Effector CD4-positive, alpha-beta T cell (primary cell): ENCODE results near the gene CDK14.

ENCODE experiments used
- DNase-seq: peaks from one replicate; pipeline ENCODE4 v3.0.0-alpha.2; 2020

The CDK14 gene

GRCh38 chr7:91240376-91240941, 644.3 kb downstream of the CDK14 start:
- no peak for DNase-seq

DNA sequence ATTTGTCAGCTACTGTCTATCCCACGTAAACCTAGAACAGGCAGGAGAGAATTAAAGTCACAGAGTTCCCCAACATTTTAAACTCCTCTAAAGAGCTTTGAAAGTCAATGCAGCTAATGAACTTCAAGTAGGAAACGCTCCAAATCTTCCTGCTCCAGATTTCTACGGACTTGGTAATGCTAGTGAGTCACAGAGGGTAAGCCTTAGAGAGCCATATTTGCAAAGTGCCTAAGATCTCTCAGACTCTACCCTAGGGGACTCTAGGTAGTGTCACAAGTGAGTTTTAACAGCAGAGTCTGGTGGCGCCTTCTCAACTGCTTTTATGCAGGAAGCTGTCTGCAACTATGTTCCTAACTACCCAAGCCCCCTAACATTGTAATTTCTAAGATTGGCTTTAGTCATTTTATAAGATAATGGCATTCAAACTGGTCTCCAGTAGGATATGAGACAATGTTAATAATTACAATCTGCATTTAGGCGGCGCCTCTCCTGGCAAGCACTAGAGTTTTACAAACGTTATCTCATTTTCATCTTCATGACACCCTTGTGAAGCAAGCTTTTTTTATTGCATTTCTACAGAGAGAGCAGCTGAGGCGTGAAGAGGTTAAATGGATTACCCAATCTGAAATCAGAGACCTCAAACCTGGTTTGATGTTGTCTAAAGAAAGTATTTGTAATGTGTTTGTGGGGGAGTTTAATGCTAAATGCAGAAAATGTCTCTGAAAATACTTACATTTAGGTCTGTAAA, 646.1 kb downstream of the CDK14 start:
- DNase-seq, result no peak

- DNase-seq, result no peak
Measured at GRCh38 chr7:91243591-91244301, 647.6 kb downstream of the CDK14 start.

DNA sequence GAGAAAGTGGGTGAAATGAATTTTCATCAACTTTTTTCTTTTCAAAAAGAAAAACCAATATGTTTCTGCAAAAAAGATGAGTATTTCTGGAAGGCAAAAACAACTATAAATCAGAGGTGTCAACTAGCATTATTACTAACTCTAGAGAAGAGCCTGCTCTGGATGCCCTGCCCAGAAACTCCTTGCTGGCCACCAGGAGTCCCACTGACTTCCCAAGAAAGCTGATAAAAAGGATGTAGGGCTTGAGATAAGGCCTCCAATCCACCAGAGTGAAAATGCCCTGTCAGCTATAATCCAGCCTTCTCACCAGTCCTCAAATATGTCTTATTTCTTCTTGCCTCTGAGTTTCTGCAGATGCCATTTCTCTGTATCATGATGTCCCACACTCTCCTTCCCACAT, 651.4 kb downstream of the CDK14 start:
- no peak for DNase-seq

- no peak for DNase-seq
Measured at GRCh38 chr7:91248996-91249395, 652.9 kb downstream of the CDK14 start.

- no peak for DNase-seq
Measured at GRCh38 chr7:91249506-91250233, 653.5 kb downstream of the CDK14 start.

GRCh38 chr7:91250706-91251105, 654.6 kb downstream of the CDK14 start:
- no peak for DNase-seq

DNA sequence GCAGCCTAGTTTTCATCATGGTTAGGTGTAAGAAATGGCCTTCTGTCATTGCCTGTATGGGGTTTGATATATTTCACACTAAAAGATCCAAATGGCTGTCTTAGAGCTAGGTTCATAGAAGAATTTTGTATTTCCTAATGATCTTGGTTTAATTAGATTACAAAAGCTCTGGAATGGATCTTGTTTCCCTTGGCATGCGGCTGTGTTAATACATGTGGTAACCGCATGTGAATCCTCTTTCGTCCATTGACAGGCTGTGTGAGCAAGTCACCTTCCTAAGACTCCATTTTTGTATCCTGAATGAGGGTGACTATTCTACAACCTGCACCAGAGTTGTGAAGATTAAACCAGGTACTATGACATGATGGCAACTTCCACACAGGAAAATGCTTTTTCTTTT, 655.8 kb downstream of the CDK14 start:
- DNase-seq, result no peak
